Hepatocyte (in vitro differentiated cells): ENCODE measurements around the gene ZNF182. TPM values are rescaled to one million over a fixed set of nuclear protein-coding genes. Genes with fewer than 3 reads are reported as not detected.
"Not testable (repeated sequence)": the region's sequence is repeated elsewhere in the genome, so short reads cannot be mapped to it uniquely, and the experiment has no call there.

Experiments
- DNase-seq: peaks from one replicate; pipeline ENCODE4 v3.0.0-alpha.2; 2016; ENCODE audit warnings: low spot score
- H2AFZ ChIP-seq: fragments of 200-600 bp; sonication (generic); 2 replicates; pipeline ENCODE4 v1.6.0; 2016; ENCODE audit warnings: antibody characterized with exemption, mild to moderate bottlenecking
- H3K27ac ChIP-seq: fragments of 200-600 bp; sonication (generic); 2 replicates; pipeline ENCODE4 v1.5.1; 2016; ENCODE audit warnings: mild to moderate bottlenecking
- H3K27me3 ChIP-seq: fragments of 200-600 bp; sonication (generic); 2 replicates; pipeline ENCODE4 v1.6.1; 2016
- H3K36me3 ChIP-seq: fragments of 200-600 bp; sonication (generic); replicated peaks from 2 replicates; pipeline ENCODE4 v1.5.1; 2016; ENCODE audit warnings: low read depth; ENCODE audit not compliant: insufficient read depth
- H3K4me1 ChIP-seq: fragments of 200-600 bp; sonication (generic); 2 replicates; pipeline ENCODE4 v1.5.1; 2016; ENCODE audit warnings: mild to moderate bottlenecking, moderate library complexity; ENCODE audit not compliant: insufficient read depth
- H3K4me2 ChIP-seq: fragments of 200-600 bp; sonication (generic); 2 replicates; pipeline ENCODE4 v1.6.0; 2016
- H3K4me3 ChIP-seq: fragments of 200-600 bp; sonication (generic); 2 replicates; pipeline ENCODE4 v1.5.1; 2016; ENCODE audit warnings: mild to moderate bottlenecking
- H3K79me2 ChIP-seq: fragments of 200-600 bp; sonication (generic); 2 replicates; pipeline ENCODE4 v1.6.0; 2017; ENCODE audit warnings: mild to moderate bottlenecking
- H3K9me2 ChIP-seq: fragments of 200-600 bp; sonication (generic); replicated peaks from 2 replicates; pipeline ENCODE4 v1.6.0; 2017; ENCODE audit warnings: mild to moderate bottlenecking; ENCODE audit not compliant: insufficient read depth
- H3K9me3 ChIP-seq: fragments of 200-600 bp; sonication (generic); 2 replicates; pipeline ENCODE4 v1.5.1; 2016; ENCODE audit warnings: low read depth, mild to moderate bottlenecking
- H4K20me1 ChIP-seq: fragments of 200-600 bp; sonication (generic); 2 replicates; pipeline ENCODE4 v1.6.0; 2016; ENCODE audit warnings: mild to moderate bottlenecking; ENCODE audit not compliant: insufficient read depth, poor library complexity, severe bottlenecking
- EZH2 ChIP-seq: fragments of 200-600 bp; sonication (generic); IDR thresholded peaks from 2 replicates; pipeline ENCODE4 v1.6.1; 2016; ENCODE audit warnings: antibody characterized with exemption, mild to moderate bottlenecking, borderline replicate concordance
- EZH2phosphoT487 ChIP-seq: fragments of 200-600 bp; sonication (generic); IDR thresholded peaks from one replicate; pipeline ENCODE4 v1.6.1; 2018; ENCODE audit warnings: antibody characterized with exemption, mild to moderate bottlenecking, low read depth, moderate library complexity; ENCODE audit not compliant: unreplicated experiment, severe bottlenecking
- WGBS: methylation state at CpG from one replicate; pipeline ENCODE4 v1.1.6; 2016; ENCODE audit warnings: low lambda C conversion rate; ENCODE audit errors: missing lambda C conversion rate; 5-methylcytosine and 5-hydroxymethylcytosine counted together
- polyA plus RNA-seq: library from polyadenylated mRNA; unstranded; fragments of >200 nt; fragmentation: Nextera tagmentation; extraction: Ambion mirVana; gene quantifications from 2 replicates; pipeline ENCODE4 v1.2.1, GENCODE V29; 2016
- total RNA-seq: library from RNA; depleted of rRNA; stranded (reverse); fragments of >200 nt; gene quantifications from 2 replicates; pipeline ENCODE4 v1.2.3, GENCODE V29; 2014
- TF ChIP-seq, protein P1 (sequence below): fragments of 200-600 bp; sonication (generic); IDR thresholded peaks from 2 replicates; pipeline ENCODE4 v1.5.1; 2016; ENCODE audit warnings: antibody characterized with exemption, mild to moderate bottlenecking; ENCODE audit not compliant: poor library complexity

Gene ZNF182
- total and polyA plus RNA-seq, 2 experiments from 2014 or later: 3.4 to 5.0 TPM

DNA sequence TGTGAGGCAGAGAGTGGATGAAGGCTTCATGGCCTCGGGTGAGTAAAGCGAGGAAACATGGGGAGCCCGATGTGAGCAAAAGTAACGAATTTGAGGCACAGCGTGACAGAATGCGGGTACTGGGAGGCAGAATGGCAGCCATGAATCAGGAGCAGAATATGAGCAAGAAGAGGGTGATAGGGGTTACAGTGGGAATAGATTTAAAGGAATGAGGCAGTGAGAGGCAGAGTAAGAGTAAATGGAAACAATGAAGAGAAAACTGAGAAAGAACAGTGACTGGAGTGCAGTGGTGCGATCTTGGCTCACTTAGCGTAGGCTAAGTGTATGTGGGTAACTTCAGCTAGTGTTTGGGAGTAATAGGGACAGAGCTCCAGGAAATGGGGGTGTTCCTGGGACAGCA is 2.9 kb upstream of the ZNF182 start, which contains the start of gene SPACA5:
SPACA5 (plus strand) TSS at position 301 of the 400 bp plus-strand sequence. CDS start 815 bp downstream, outside the sequence.
- H3K9me2 ChIP-seq, H3K4me3 ChIP-seq, H2AFZ ChIP-seq, H3K4me2 ChIP-seq, H3K4me1 ChIP-seq, H3K79me2 ChIP-seq, H3K27me3 ChIP-seq, H3K27ac ChIP-seq, DNase-seq, H4K20me1 ChIP-seq, H3K36me3 ChIP-seq, H3K9me3 ChIP-seq: not testable (repeated sequence)
- no CpG with 5 or more reads among the region's 8 CpGs for whole genome bisulfite sequencing

GRCh38 chrX:48003367-48003757 is 427 bp downstream of the ZNF182 start:
- Histone ChIP-seq H3K4me3 (peak overlapping the region; percentile 43), H3K79me2 (peaks cover 12% of the 10 kb centered on the region), H3K27me3 (no peaks in the 10 kb centered on the region), H3K4me1 (no peaks in the 10 kb centered on the region), H2AFZ (peak overlapping the region; percentile 71), H3K4me2 (peak overlapping the region; percentile 80), H4K20me1 (no peaks in the 10 kb centered on the region), H3K9me2 (no peaks in the 10 kb centered on the region), H3K27ac (peak overlapping the region; percentile 73), H3K9me3 (no peaks in the 10 kb centered on the region), H3K36me3 (no peaks in the 10 kb centered on the region)
- 40% methylated on average over 17 of the region's 18 CpGs for WGBS
- TF ChIP-seq, protein P1, sequence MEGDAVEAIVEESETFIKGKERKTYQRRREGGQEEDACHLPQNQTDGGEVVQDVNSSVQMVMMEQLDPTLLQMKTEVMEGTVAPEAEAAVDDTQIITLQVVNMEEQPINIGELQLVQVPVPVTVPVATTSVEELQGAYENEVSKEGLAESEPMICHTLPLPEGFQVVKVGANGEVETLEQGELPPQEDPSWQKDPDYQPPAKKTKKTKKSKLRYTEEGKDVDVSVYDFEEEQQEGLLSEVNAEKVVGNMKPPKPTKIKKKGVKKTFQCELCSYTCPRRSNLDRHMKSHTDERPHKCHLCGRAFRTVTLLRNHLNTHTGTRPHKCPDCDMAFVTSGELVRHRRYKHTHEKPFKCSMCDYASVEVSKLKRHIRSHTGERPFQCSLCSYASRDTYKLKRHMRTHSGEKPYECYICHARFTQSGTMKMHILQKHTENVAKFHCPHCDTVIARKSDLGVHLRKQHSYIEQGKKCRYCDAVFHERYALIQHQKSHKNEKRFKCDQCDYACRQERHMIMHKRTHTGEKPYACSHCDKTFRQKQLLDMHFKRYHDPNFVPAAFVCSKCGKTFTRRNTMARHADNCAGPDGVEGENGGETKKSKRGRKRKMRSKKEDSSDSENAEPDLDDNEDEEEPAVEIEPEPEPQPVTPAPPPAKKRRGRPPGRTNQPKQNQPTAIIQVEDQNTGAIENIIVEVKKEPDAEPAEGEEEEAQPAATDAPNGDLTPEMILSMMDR: no peak
- TF ChIP-seq EZH2phosphoT487 (no peak), EZH2 (no peak)
- no peak for DNase-seq

DNA sequence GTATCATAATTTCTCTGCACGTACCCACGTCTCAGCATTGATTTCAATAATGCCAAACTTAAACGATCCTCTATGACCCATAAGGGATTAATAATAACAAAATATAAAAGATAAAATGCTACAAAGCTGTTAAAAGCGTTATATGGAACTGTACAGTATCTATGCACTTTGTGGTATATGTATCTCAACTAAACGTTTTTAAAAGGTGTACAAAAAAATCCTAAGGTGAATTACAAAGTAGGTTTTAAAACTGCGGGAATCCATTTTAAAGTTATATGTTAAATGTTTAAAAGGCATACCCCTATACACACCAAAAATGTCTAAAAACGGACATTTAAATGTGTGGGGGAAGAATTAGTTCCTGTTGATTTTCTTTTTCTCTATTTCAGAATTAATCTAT is 860 bp downstream of the ZNF182 start:
- no peak for TF ChIP-seq EZH2phosphoT487
- no peaks in the 10 kb centered on the region for H3K27me3 ChIP-seq
- H3K4me1 ChIP-seq: no peaks in the 10 kb centered on the region
- H3K9me3 ChIP-seq: no peaks in the 10 kb centered on the region
- 63% methylated on average over 7 of the region's 7 CpGs for WGBS
- no peak overlapping the region for H2AFZ ChIP-seq
- peak overlapping the region; percentile 80 for H3K4me2 ChIP-seq
- H3K36me3 ChIP-seq: no peaks in the 10 kb centered on the region
- peak overlapping the region; percentile 43 for H3K4me3 ChIP-seq
- no peaks in the 10 kb centered on the region for H4K20me1 ChIP-seq
- DNase-seq: no peak
- no peaks in the 10 kb centered on the region for H3K9me2 ChIP-seq
- peaks cover 12% of the 10 kb centered on the region for H3K79me2 ChIP-seq
- no peak overlapping the region for H3K27ac ChIP-seq

GRCh38 chrX:48002319-48002718 is 1.5 kb downstream of the ZNF182 start:
- Histone ChIP-seq H3K4me2 (peak overlapping the region; percentile 80), H2AFZ (no peak overlapping the region), H3K27me3 (no peaks in the 10 kb centered on the region), H3K4me3 (no peak overlapping the region), H3K36me3 (no peaks in the 10 kb centered on the region), H3K4me1 (no peaks in the 10 kb centered on the region), H3K27ac (no peak overlapping the region), H4K20me1 (no peaks in the 10 kb centered on the region), H3K9me2 (no peaks in the 10 kb centered on the region), H3K9me3 (no peaks in the 10 kb centered on the region), H3K79me2 (peaks cover 12% of the 10 kb centered on the region)
- WGBS: 70% methylated on average over 3 of the region's 3 CpGs
- DNase-seq: no peak
- no peak for TF ChIP-seq EZH2
- TF ChIP-seq, protein P1: no peak
- no peak for TF ChIP-seq EZH2phosphoT487
